Mesothelial cell of epicardium (in vitro differentiated cells): ENCODE data around the gene ARL4A. TPM values are rescaled to one million over a fixed set of nuclear protein-coding genes. Genes with fewer than 3 reads are reported as not detected.

Experiments
- DNase-seq, 2 experiments: peaks; one replicate each; pipeline ENCODE4 v3.0.0; 2021; ENCODE audit warnings: low spot score in 2 of 2; ENCODE audit not compliant: unreplicated experiment in 2 of 2
- H3K27ac Mint-ChIP-seq: 2 replicates; pipeline ENCODE4 v1.8.0; 2021; ENCODE audit warnings: mixed read lengths
- H3K27me3 Mint-ChIP-seq: 2 replicates; pipeline ENCODE4 v1.8.0; 2021; ENCODE audit warnings: low read depth, mixed read lengths
- H3K36me3 Mint-ChIP-seq: 2 replicates; pipeline ENCODE4 v1.8.0; 2021; ENCODE audit warnings: mixed read lengths
- H3K4me1 Mint-ChIP-seq: 2 replicates; pipeline ENCODE4 v1.8.0; 2021; ENCODE audit warnings: mixed read lengths
- H3K4me3 Mint-ChIP-seq: 2 replicates; pipeline ENCODE4 v1.8.0; 2021; ENCODE audit warnings: mild to moderate bottlenecking, moderate library complexity, mixed read lengths
- H3K9me3 Mint-ChIP-seq: 2 replicates; pipeline ENCODE4 v1.8.0; 2021; ENCODE audit warnings: mixed read lengths
- CTCF ChIP-seq: fragments of 200-600 bp; sonication (generic); IDR thresholded peaks from one replicate; pipeline ENCODE4 v1.5.0; 2021; ENCODE audit warnings: antibody characterized with exemption; ENCODE audit not compliant: unreplicated experiment
- total RNA-seq: library from RNA; stranded (reverse); gene quantifications from 3 replicates; pipeline ENCODE4 v1.2.1, GENCODE V29; 2021

Gene ARL4A
- total RNA-seq, 1 donor from 2014 or later, result 62.5 TPM

- no peaks in the 10 kb centered on the region for H3K27me3 Mint-ChIP-seq
- no peak for DNase-seq
- H3K36me3 Mint-ChIP-seq, result peaks cover 13% of the 10 kb centered on the region
- peaks cover 5% of the 10 kb centered on the region for H3K9me3 Mint-ChIP-seq
- peaks cover 24% of the 10 kb centered on the region for H3K4me1 Mint-ChIP-seq
- H3K27ac Mint-ChIP-seq, result no peak overlapping the region
- no peak for TF ChIP-seq CTCF
- H3K4me3 Mint-ChIP-seq, result no peak overlapping the region
Observed at GRCh38 chr7:12695965-12696364, 8.5 kb downstream of the ARL4A start.

GRCh38 chr7:12699299-12699698 is 11.9 kb downstream of the ARL4A start:
- Mint-ChIP-seq H3K4me3 (no peak overlapping the region), H3K27ac (no peak overlapping the region), H3K9me3 (peaks cover 15% of the 10 kb centered on the region), H3K4me1 (peaks cover 7% of the 10 kb centered on the region), H3K27me3 (no peaks in the 10 kb centered on the region), H3K36me3 (peaks cover 24% of the 10 kb centered on the region)
- TF ChIP-seq CTCF, result no peak
- no peak for DNase-seq

DNA sequence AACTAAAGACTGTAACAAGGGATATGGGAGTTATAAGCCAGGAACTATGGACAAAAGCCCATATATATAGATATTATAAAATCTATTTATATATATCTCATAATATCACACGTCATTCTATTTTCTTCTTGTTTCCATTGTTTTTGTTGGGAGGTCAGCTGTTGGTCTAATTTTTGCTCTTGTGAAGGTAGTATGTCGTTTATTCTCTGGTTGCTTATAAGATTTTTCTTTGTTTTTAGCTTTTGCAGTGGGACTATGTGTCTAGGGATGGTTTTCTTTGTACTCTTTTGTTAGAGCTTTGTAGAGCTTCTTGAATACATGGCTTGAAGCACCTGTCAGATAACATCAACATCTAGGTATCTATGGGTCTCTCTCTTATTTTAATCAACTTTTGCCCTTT is 14.0 kb downstream of the ARL4A start:
- TF ChIP-seq CTCF, result no peak
- Mint-ChIP-seq H3K4me1 (peaks cover 2% of the 10 kb centered on the region), H3K27ac (no peak overlapping the region), H3K27me3 (no peaks in the 10 kb centered on the region), H3K36me3 (peaks cover 24% of the 10 kb centered on the region), H3K9me3 (peaks cover 15% of the 10 kb centered on the region), H3K4me3 (no peak overlapping the region)
- DNase-seq, result no peak

- DNase-seq, result no peak
- Mint-ChIP-seq H3K9me3 (peaks cover 15% of the 10 kb centered on the region), H3K27ac (no peak overlapping the region), H3K36me3 (peaks cover 24% of the 10 kb centered on the region), H3K27me3 (no peaks in the 10 kb centered on the region), H3K4me3 (no peak overlapping the region), H3K4me1 (peaks cover 8% of the 10 kb centered on the region)
- TF ChIP-seq CTCF, result no peak
Observed at GRCh38 chr7:12703881-12704280, 16.4 kb downstream of the ARL4A start.

GRCh38 chr7:12705878-12706277 is 18.4 kb downstream of the ARL4A start:
- H3K4me3 Mint-ChIP-seq, result no peak overlapping the region
- TF ChIP-seq CTCF, result no peak
- no peaks in the 10 kb centered on the region for H3K27me3 Mint-ChIP-seq
- H3K4me1 Mint-ChIP-seq, result peaks cover 15% of the 10 kb centered on the region
- peaks cover 11% of the 10 kb centered on the region for H3K9me3 Mint-ChIP-seq
- peaks cover 13% of the 10 kb centered on the region for H3K36me3 Mint-ChIP-seq
- no peak overlapping the region for H3K27ac Mint-ChIP-seq
- no peak for DNase-seq
